ENCODE data around the gene IFIT1.

GRCh38 chr10:89421018-89421476 is 28.6 kb downstream of the IFIT1 start:
- TF ChIP-seq, protein P1, sequence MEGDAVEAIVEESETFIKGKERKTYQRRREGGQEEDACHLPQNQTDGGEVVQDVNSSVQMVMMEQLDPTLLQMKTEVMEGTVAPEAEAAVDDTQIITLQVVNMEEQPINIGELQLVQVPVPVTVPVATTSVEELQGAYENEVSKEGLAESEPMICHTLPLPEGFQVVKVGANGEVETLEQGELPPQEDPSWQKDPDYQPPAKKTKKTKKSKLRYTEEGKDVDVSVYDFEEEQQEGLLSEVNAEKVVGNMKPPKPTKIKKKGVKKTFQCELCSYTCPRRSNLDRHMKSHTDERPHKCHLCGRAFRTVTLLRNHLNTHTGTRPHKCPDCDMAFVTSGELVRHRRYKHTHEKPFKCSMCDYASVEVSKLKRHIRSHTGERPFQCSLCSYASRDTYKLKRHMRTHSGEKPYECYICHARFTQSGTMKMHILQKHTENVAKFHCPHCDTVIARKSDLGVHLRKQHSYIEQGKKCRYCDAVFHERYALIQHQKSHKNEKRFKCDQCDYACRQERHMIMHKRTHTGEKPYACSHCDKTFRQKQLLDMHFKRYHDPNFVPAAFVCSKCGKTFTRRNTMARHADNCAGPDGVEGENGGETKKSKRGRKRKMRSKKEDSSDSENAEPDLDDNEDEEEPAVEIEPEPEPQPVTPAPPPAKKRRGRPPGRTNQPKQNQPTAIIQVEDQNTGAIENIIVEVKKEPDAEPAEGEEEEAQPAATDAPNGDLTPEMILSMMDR (IDR thresholded peaks at IDR 0.05): no peak
- TF ChIP-seq EZH2phosphoT487 (IDR thresholded peaks at IDR 0.05) (no peak), EZH2 (IDR thresholded peaks at IDR 0.05) (no peak)

Data from neural progenitor cell (in vitro differentiated cells).